ENCODE measurements around the gene SLX4IP. TPM values are rescaled to one million over a fixed set of nuclear protein-coding genes. Genes with fewer than 3 reads are reported as not detected.
"Not testable (repeated sequence)": the region's sequence is repeated elsewhere in the genome, so short reads cannot be mapped to it uniquely, and the experiment has no call there.

SLX4IP gene
- 2.8 and 3.9 TPM in 2 replicates for total RNA-seq

DNA sequence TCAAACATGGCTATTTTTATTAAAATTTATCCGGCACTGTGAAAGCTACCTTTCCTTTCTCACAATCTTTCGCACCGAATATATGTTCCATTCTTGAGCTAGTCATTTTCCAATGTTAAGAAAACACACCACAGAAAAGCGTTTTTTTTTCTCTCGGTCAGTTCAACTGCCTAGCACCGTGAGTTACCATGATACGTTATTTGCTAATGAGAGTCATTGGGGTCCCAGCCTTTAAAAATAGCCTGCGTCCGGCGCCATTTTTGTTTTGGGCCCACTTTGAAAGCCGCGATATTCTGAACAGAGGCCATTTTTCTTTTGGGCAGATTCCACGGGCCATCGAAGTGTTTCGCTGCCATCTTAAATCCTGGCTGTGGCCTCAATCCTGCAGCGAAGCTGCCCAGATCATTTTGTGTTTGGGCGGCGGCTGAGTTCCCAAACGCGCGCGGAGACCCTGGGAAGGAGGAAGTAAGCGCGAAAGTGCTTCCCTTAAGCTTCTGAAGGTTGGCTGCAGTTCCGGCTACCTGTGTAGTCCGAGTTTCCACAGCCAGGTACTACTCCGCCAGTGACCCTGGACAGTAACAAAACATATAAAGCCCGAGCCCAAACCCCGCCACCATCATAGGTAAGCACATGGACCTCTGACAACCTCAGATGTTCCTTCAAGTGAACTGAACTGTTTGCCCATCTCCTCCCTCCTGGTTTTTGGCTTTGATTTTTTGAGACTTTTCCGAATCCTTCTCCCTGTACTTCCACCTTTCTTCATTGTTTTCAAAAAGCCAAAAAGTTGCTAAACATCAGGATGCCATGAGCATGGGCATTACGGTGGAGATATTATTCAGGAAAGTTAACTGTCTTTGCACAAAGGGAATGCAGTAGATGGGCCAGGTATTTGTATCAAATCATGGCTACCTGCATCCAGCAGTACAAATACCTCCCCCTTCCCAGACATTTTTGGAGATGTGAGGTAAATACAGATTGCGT, at the start of gene SLX4IP:
TSS of gene SLX4IP (plus strand) at position 474 of the 981 bp plus-strand sequence. CDS start 22,900 bp downstream, outside the sequence.
- DNase-seq (ENCODE audit: low read depth, low spot score): peak; percentile 89

GRCh38 chr20:10385850-10386544, 49.1 kb upstream of the SLX4IP start:
- DNase-seq (ENCODE audit: low read depth, low spot score): no peak

DNA sequence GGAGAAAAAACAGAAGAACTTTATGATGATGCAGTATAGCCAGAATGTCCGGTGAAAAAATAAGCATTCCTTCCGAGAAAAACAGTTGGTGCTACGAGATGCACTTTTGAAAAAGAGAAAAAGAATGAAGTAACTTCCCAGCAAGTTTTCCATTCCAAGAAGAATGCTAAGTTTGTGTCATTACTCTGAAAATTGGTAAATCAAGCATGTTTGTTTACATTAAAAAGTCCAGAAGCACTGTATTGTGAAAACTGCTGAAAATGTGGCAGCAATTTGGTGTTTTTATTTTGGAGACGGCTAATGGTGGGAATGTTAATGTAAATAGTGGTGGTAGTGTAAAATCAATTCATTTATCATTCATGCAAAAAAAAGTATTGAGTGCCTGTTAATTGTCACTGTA, 47.4 kb upstream of the SLX4IP start:
- no peak for DNase-seq (ENCODE audit: low read depth, low spot score)

DNA sequence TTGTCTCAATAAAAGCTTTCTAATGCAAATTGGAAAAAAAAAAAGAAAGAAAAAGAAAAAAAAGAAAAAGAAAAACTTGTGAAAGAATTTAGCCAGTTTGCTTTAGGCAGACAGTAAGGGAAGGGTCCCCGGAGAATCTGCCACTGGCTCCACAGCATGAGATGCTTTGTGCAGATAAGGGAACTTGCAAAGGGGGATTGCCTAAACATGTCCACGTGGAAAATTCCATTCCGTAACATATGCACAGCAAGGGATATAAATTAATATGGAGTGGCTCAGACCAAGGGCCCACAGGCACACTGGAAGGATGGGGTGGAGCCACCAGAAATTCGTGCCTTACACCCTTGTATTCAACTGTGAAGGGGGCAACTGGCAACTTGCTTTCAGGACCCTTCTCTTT, 46.5 kb upstream of the SLX4IP start:
- DNase-seq (ENCODE audit: low read depth, low spot score): no peak

GRCh38 chr20:10390709-10391108, 44.4 kb upstream of the SLX4IP start:
- DNase-seq (ENCODE audit: low read depth, low spot score): no peak

DNA sequence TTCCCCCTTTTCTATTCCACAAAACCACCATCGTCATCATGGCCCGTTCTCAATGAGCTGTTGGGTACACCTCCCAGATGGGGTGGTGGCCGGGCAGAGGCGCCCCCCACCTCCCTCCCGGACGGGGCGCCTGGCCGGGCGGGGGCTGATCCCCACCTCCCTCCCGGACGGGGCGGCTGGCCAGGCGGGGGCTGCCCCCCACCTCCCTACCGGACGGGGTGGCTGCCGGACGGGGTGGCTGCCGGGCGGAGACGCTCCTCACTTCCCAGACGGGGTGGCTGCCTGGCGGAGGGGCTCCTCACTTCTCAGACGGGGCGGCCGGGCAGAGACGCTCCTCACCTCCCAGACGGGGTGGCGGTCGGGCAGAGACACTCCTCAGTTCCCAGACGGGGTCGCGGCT, 40.4 kb upstream of the SLX4IP start:
- DNase-seq (ENCODE audit: low read depth, low spot score): not testable (repeated sequence)

DNA sequence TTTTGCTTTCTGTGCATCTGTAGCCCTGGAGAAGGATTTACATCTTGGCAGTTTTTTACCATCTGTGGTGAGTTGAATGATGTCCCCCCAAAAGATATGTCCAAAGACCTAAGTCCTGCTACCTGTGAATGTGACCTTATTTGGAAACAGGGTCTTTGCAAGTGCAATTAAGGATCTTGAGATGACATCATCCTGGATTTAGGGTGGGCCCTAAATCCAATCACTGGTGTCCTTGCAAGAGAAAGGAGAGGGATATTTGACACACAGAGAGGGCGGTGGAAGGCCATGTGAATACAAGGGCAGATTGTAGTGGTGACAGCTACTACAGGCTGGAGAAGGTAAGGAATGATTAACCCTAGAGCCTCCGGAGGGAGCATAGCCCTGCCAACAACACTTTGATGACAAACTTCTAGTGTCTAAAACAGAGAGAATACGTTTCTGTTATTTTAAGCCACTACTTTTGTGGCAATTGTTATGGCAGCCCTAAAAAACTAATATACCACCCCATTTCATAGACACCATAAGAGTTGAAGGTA, 36.2 kb upstream of the SLX4IP start:
- no peak for DNase-seq (ENCODE audit: low read depth, low spot score)

DNA sequence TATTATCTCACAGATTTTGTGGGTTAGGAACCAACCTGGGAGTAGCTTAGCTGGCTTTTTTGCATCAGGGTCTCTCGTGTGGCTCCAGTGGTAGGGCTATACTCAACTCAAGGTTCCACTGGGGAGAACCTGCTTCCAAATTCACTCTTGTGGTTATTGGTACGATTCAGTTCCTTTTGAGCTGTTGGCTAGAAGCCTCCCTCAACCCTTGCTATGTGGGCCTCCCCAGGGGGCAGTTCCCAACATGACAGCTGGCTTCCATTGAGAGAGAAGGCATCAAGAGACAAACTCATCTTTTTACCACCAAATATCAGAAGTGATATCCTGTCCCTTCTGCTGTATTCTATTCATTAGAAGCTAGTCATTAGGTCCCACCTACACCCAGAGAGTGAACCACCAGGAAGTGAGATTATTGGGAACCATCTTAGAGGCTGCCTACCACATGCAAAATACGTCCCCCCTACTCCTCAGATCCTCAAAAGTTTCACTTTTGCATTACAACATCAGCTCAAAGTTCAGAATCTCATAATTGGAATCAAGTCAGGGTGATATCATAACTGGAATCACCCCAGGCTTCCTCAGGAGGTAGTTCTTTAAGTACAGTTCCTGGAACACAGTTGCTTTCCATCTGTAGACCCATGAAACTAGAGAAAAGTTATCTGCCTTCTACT, 32.0 kb upstream of the SLX4IP start:
- DNase-seq (ENCODE audit: low read depth, low spot score): no peak

- DNase-seq (ENCODE audit: low read depth, low spot score): no peak
These were observed 31.0 kb upstream of the SLX4IP start for GRCh38 chr20:10404023-10404628.

- no peak for DNase-seq (ENCODE audit: low read depth, low spot score)
These were observed 30.1 kb upstream of the SLX4IP start for GRCh38 chr20:10404959-10405530.

- no peak for DNase-seq (ENCODE audit: low read depth, low spot score)
These were observed 26.8 kb upstream of the SLX4IP start for GRCh38 chr20:10408108-10408813.

DNA sequence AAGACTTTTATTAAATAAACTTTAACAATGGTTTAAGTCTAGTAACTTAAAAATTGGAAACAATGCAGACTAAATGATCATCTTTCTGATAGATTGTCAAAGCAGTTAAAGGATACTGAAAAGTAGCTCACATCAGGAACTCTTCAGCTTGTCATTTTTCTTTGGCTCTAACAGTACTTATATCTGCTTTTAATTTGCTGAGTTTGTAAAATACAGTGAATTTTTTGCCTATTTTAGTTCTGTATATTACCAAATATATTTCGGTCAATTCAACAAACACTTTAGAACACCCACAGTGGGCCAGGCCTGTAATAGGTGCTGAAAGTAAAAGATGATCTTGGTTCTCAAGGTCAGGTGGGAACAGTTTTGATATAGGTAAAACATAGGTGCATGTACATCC, 23.4 kb upstream of the SLX4IP start:
- no peak for DNase-seq (ENCODE audit: low read depth, low spot score)

GRCh38 chr20:10412591-10413408, 22.3 kb upstream of the SLX4IP start:
- DNase-seq (ENCODE audit: low read depth, low spot score): no peak

GRCh38 chr20:10415013-10415650, 20.0 kb upstream of the SLX4IP start:
- DNase-seq (ENCODE audit: low read depth, low spot score): no peak

- DNase-seq (ENCODE audit: low read depth, low spot score): not testable (repeated sequence)
These were observed 17.9 kb upstream of the SLX4IP start for GRCh38 chr20:10417218-10417617.

- DNase-seq (ENCODE audit: low read depth, low spot score): no peak
These were observed 15.5 kb upstream of the SLX4IP start for GRCh38 chr20:10419550-10420133.

- DNase-seq (ENCODE audit: low read depth, low spot score): no peak
These were observed 11.4 kb upstream of the SLX4IP start for GRCh38 chr20:10423735-10424134.

GRCh38 chr20:10427060-10427692, 7.9 kb upstream of the SLX4IP start:
- no peak for DNase-seq (ENCODE audit: low read depth, low spot score)

Measured in pulmonary artery endothelial cell (primary cell).